ENCODE data around the gene HACD3.

DNA sequence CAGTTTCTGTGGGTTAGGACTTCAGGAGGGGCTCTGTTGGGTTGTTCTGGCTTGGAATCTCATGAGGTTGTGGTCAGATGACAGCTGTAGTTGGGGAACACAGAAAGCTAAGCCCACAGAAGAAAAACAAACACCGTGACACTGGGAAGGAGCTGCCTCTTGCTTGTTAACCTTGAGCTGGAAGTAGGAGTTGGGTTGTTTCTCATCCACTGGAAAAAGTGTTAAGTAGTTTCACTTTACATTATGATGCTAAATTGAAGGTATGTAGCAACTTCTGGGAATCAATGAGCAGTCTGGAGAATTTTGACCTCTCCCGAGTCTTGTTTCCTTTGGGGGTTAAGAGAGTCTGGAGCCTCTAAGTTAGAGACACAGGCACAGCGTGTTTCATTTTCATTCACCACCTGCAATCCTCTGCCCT, 20.4 kb downstream of the HACD3 start:
- TF ChIP-seq GABPB1 (CRISPR knock-in tag; IDR thresholded peaks at IDR 0.05) (no peak), POLR2AphosphoS5 (IDR thresholded peaks at IDR 0.05; ENCODE audit: low read depth, low read length) (no peak), ATF7 (IDR thresholded peaks at IDR 0.05) (no peak), ATF7 (CRISPR knock-in tag; IDR thresholded peaks at IDR 0.05) (no peak), PAXIP1 (CRISPR knock-in tag; conservative IDR thresholded peaks at IDR 0.05) (no peak), ZNF3 (CRISPR knock-in tag; IDR thresholded peaks at IDR 0.05) (no peak), NR3C1 (CRISPR knock-in tag; IDR thresholded peaks at IDR 0.05) (no peak)
- TF ChIP-seq, protein P1, sequence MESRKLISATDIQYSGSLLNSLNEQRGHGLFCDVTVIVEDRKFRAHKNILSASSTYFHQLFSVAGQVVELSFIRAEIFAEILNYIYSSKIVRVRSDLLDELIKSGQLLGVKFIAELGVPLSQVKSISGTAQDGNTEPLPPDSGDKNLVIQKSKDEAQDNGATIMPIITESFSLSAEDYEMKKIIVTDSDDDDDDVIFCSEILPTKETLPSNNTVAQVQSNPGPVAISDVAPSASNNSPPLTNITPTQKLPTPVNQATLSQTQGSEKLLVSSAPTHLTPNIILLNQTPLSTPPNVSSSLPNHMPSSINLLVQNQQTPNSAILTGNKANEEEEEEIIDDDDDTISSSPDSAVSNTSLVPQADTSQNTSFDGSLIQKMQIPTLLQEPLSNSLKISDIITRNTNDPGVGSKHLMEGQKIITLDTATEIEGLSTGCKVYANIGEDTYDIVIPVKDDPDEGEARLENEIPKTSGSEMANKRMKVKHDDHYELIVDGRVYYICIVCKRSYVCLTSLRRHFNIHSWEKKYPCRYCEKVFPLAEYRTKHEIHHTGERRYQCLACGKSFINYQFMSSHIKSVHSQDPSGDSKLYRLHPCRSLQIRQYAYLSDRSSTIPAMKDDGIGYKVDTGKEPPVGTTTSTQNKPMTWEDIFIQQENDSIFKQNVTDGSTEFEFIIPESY (CRISPR knock-in tag; IDR thresholded peaks at IDR 0.05) = no peak
- TF ChIP-seq, protein P2, sequence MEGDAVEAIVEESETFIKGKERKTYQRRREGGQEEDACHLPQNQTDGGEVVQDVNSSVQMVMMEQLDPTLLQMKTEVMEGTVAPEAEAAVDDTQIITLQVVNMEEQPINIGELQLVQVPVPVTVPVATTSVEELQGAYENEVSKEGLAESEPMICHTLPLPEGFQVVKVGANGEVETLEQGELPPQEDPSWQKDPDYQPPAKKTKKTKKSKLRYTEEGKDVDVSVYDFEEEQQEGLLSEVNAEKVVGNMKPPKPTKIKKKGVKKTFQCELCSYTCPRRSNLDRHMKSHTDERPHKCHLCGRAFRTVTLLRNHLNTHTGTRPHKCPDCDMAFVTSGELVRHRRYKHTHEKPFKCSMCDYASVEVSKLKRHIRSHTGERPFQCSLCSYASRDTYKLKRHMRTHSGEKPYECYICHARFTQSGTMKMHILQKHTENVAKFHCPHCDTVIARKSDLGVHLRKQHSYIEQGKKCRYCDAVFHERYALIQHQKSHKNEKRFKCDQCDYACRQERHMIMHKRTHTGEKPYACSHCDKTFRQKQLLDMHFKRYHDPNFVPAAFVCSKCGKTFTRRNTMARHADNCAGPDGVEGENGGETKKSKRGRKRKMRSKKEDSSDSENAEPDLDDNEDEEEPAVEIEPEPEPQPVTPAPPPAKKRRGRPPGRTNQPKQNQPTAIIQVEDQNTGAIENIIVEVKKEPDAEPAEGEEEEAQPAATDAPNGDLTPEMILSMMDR (CRISPR knock-in tag; IDR thresholded peaks at IDR 0.05) = no peak
- TF ChIP-seq, protein P3, sequence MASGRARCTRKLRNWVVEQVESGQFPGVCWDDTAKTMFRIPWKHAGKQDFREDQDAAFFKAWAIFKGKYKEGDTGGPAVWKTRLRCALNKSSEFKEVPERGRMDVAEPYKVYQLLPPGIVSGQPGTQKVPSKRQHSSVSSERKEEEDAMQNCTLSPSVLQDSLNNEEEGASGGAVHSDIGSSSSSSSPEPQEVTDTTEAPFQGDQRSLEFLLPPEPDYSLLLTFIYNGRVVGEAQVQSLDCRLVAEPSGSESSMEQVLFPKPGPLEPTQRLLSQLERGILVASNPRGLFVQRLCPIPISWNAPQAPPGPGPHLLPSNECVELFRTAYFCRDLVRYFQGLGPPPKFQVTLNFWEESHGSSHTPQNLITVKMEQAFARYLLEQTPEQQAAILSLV (CRISPR knock-in tag; IDR thresholded peaks at IDR 0.05; ENCODE audit: borderline replicate concordance) = no peak

All from HepG2 (cell line).